ENCODE results near the gene PES1. TPM values are rescaled to one million over a fixed set of nuclear protein-coding genes. Genes with fewer than 3 reads are reported as not detected.
A peak's percentile ranks its signal among the peaks of the same experiment; 100 is the strongest.
"Not testable (repeated sequence)": the region's sequence is repeated elsewhere in the genome, so short reads cannot be mapped to it uniquely, and the experiment has no call there.

PES1 gene
- total and polyA plus RNA-seq, 12 donors, result 16.3 to 51.7 (median 25.6) TPM

- Histone ChIP-seq H3K4me3 (peak overlapping the region; percentile 52 to 91 (median 74)), H3K4me1 (peaks cover 16 to 38% (median 33%) of the 10 kb centered on the region in 9 donors), H3K9me3 (no peaks in the 10 kb centered on the region), H3K36me3 (no peaks in the 10 kb centered on the region), H3K27ac (peak overlapping the region; percentile 60 to 97 (median 90)), H3K27me3 (no peaks in the 10 kb centered on the region)
- ATAC-seq (peak; percentile 68 to 89 (median 80)), DNase-seq (peak; percentile 87 to 89)
- TF ChIP-seq, protein P1, sequence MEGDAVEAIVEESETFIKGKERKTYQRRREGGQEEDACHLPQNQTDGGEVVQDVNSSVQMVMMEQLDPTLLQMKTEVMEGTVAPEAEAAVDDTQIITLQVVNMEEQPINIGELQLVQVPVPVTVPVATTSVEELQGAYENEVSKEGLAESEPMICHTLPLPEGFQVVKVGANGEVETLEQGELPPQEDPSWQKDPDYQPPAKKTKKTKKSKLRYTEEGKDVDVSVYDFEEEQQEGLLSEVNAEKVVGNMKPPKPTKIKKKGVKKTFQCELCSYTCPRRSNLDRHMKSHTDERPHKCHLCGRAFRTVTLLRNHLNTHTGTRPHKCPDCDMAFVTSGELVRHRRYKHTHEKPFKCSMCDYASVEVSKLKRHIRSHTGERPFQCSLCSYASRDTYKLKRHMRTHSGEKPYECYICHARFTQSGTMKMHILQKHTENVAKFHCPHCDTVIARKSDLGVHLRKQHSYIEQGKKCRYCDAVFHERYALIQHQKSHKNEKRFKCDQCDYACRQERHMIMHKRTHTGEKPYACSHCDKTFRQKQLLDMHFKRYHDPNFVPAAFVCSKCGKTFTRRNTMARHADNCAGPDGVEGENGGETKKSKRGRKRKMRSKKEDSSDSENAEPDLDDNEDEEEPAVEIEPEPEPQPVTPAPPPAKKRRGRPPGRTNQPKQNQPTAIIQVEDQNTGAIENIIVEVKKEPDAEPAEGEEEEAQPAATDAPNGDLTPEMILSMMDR (IDR thresholded peaks at IDR 0.05), result peak; percentile 86 to 97 (median 95)
- 9 to 13% methylated on average over 29 of the region's 29 CpGs for WGBS, 2 donors
- intact Hi-C loops (cut with DNase I), result loop anchor here (1.0 to 10.0 kb wide), 11 partner anchors 28 to 510 kb away; partner anchors contain the start of genes DUSP18 (in 2 of the 10), PLA2G3 (in 1 of the 10) and TCN2 (in 1 of the 10)
Measured at GRCh38 chr22:30634471-30635233, 42.9 kb upstream of the PES1 start.

DNA sequence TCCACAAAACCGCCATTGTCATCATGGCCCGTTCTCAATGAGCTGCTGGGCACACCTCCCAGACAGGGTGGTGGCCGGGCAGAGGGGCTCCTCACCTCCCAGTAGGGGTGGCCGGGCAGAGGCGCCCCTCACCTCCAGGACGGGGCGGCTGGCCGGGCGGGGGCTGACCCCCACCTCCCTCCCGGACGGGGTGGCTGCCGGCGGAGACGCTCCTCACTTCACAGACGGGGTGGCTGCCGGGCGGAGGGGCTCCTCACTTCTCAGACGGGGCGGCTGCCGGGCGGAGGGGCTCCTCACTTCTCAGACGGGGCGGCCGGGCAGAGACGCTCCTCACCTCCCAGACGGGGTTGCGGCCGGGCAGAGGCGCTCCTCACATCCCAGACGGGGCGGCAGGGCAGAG is 39.8 kb upstream of the PES1 start:
- not testable (repeated sequence) for H3K4me3 ChIP-seq, DNase-seq, H3K27me3 ChIP-seq, H3K27ac ChIP-seq, ATAC-seq, H3K36me3 ChIP-seq, H3K9me3 ChIP-seq
- WGBS, 2 donors, result 94 to 95% methylated on average over 14 to 16 of the region's 31 CpGs
- intact Hi-C loops (cut with DNase I), result loop anchor here in 5 of 10 donors (5.0 to 10.0 kb wide), 3 partner anchors 126 to 513 kb away; partner anchors contain the start of gene PLA2G3 (in 1 of the 5)
- H3K4me1 ChIP-seq, result peaks cover 5 to 27% (median 21%) of the 10 kb centered on the region in 9 donors

- TF ChIP-seq, protein P1 (IDR thresholded peaks at IDR 0.05), result no peak
- Histone ChIP-seq H3K4me1 (peaks cover 0 to 5% (median 0%) of the 10 kb centered on the region in 9 donors), H3K27me3 (no peaks in the 10 kb centered on the region), H3K4me3 (no peak overlapping the region), H3K36me3 (peaks cover 0 to 23% (median 0%) of the 10 kb centered on the region in 9 donors), H3K27ac (no peak overlapping the region), H3K9me3 (no peaks in the 10 kb centered on the region)
- DNase-seq (peak in 1 of 2 donors; percentile 48), ATAC-seq (peak in 7 of 8 donors; percentile 69 to 85 (median 79))
- 47 to 49% methylated on average over 4 of the region's 4 CpGs for WGBS, 2 donors
- intact Hi-C loops (cut with DNase I), result no loop called here
Measured at GRCh38 chr22:30628491-30628890, 36.8 kb upstream of the PES1 start.

GRCh38 chr22:30627471-30627870 is 35.8 kb upstream of the PES1 start:
- ATAC-seq (no peak), DNase-seq (no peak)

More at GRCh38 chr22:30627471-30627870, 35.8 kb upstream of the PES1 start:
- TF ChIP-seq, protein P1 (IDR thresholded peaks at IDR 0.05), result no peak
- 83 to 88% methylated on average over 5 of the region's 5 CpGs for WGBS, 2 donors
- intact Hi-C loops (cut with DNase I), result no loop called here
- Histone ChIP-seq H3K36me3 (peaks cover 0 to 32% (median 0%) of the 10 kb centered on the region in 9 donors), H3K27me3 (no peaks in the 10 kb centered on the region), H3K9me3 (no peaks in the 10 kb centered on the region), H3K4me3 (no peak overlapping the region), H3K27ac (no peak overlapping the region), H3K4me1 (peaks cover 0 to 5% (median 0%) of the 10 kb centered on the region in 9 donors)
